Stimulated activated CD8-positive, alpha-beta memory T cell treated with anti-CD3 and anti-CD28 coated beads, Interleukin-12 subunit alpha, Interleukin-12 subunit beta, amount 100 ng/mL, for 1 hour (primary cell): ENCODE measurements around the gene ATF1.
A peak's percentile ranks its signal among the peaks of the same experiment; 100 is the strongest.
"Not testable (repeated sequence)": the region's sequence is repeated elsewhere in the genome, so short reads cannot be mapped to it uniquely, and the experiment has no call there.

Source experiments
- DNase-seq: peaks from one replicate; pipeline ENCODE4 v3.0.0-alpha.2; 2020; ENCODE audit warnings: low read depth

ATF1 gene

DNA sequence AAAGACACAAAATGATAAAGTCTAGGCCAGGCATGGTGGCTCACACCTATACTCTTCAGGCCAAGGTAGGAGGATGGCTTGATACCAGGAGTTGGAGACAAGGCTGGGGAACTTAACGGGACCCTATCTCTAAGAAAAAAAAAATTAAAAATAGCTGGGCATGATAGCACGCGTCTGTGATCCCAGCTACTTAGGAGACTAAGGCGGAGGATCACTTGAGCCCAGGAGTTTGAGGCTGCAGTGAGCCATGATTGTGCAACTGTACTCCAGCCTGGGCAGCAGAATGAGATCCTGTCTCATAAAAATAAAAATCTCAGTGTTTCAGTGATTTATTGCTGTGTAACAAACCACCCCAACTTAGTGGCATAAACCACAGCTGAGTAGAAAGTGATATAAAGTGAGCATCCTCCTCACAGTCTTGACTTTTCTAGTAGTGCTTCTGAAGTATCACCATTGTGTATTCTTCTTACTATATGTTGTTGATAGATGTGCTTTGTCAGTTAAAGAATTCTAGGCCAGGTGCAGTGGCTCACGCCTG is 10.6 kb upstream of the ATF1 start:
- no peak for DNase-seq

DNA sequence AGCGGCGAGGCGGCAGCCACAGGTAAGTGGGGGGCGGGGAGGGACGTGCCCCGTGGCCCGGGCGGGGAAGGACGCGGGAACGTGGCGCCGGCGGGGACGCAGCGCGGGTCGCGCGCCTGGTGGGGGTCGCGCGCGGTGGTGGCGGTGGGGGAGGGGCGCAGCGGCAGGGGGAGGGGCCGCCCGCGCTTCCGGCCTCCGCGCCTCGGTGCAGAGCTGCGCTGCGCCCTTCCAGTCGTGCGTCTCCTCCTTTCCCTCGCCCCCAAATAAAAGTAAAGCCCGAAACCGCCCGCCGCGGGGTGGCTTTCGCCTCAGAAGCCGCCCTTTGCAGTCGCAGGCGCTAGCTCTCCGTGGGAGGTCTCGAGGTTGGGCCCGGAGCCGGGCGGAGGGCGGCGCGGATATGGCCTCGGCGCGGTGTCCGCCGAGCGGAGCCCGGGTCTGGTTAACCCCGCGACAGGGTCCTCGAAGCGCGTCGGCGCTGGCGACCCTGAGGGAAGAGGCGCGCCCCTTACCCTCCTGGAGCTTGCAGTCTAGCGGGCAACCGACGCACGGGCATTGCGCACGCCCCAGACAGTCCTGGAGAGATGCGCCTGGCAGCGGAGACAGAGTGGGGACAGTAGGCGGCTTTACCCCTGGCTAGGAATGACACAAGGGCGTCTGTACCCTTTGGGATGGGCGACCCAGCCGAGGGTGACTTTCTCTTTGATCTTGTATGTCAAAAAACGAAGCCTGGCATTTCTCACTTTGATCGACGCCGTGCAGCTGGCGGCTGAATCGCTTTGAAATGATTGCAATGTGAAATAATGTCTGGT is 589 bp downstream of the ATF1 start:
- DNase-seq, result no peak

DNA sequence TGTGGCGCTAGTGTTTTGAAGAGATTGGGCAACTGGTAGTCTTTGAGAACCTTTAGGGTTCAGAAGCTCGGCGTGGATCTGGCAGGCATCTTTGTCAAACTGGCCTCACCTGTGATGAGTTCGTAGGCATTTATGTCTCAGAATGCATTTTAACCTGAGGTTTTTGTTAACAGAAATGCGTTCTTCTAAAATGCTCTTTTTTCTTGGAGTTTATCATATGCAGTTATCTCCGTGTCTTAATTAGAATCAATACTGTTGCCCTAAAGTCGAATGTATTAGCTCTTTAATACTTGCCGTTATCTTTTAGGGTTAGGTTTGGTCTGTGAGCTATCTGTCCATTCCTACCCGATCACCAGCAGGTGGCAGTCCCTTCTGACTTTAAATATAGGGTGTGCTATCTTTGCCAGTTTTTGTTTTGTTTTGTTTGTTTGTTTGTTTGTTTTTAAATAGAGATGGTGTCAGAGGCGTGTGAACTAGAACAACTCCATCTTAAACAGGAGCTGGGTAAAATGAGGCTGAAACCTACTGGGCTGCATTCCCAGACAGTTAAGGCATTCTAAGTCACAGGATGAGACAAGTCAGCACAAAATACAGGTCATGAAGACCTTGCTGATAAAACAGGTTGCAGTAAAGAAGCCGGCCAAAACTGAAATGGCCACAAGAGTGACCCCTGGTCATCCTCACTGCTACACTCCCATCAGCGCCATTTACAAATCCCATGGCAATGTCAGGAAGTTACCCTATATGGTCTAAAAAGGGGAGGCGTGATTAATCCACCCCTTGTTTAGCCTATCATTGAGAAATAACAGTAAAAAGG is 1.4 kb downstream of the ATF1 start:
- DNase-seq, result peak; percentile 12

DNA sequence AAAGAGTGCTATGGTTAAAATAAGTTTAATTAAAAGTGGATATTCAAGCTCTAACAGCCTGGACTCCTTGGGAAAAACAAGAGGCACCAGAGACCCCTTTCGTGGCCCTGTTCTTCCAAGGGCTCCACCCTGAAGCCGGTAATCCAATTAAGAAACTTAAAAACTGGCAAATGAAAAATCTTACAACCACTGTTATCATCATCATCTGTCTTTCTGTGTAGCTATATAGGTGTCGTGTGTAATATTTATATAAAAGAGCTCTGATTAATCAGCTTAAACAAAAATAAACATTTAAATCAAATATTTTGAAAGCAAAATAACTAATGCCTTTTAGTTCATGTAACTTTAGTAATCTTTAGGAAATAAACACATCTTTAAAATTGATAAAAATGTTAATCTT is 4.5 kb downstream of the ATF1 start:
- no peak for DNase-seq

DNA sequence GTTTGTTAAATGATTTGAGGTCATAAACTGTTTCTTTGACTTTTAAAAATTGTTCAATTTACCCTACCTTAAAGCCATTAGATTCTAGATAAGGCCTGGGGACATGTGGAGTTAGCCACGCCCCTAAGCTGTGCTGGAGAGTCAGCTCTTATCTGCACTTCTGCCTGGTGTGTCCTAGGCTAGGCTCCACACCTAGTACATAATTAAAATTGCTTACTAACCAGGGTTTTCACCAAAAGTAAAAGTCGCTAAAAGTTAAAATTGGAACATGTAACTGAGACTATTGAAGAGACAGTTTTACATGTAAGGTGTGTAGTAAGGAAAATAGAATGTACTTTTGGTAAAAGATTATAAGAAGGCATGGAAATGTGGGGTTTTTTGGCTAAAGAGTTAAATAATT is 4.9 kb downstream of the ATF1 start:
- not testable (repeated sequence) for DNase-seq

DNA sequence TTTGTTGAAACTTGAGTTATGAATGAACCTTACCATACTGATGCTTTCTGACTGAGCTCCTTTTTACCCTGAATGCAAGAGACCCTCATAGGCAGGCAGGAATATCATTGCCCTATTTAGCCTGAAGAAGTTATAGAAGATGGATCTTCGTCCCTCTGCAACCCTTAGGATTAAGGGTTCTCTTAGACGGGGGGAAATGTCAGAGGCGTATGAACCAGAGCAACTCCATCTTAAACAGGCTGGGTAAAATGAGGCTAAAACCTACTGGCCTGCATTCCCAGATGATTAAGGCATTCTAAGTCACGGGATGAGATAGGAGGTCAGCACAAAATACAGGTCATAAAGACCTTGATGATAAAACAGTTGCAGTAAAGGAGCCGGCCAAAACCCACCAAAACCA is 7.5 kb downstream of the ATF1 start:
- DNase-seq, result no peak

DNA sequence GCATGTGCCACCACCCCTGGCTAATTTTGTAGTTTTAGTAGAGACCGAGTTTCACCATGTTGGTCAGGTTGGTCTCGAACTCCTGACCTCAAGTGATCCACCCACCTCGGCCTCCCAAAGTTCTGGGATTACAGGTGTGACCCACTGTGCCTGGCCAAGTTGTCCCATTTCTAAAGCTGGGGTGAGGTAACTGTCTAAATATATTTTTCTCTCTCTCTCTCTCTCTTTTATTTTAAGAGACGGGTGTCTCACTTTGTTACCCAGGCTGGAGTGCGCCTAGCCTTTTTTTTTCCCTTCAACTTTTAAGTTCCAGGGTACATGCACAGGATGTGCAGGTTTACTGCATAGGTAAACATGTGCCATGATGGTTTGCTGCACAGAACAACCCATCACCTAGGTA is 8.6 kb downstream of the ATF1 start:
- DNase-seq, result no peak

DNA sequence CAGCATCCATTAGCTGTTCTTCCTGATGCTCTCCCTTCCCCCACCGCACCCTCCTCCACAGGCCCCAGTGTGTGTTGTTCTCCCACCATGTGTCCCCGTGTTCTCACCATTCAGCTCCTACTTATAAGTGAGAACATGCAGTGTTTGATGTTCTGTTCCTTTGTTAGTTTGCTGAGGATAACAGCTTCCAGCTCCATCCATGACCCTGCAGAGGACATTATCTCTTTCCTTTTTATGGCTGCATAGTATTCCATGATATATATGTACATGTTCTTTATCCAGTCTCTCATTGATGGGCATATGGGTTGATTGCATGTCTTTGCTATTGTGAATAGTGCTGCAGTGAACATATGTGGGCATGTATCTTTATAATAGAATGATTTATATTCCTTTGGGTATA is 9.0 kb downstream of the ATF1 start:
- no peak for DNase-seq

DNA sequence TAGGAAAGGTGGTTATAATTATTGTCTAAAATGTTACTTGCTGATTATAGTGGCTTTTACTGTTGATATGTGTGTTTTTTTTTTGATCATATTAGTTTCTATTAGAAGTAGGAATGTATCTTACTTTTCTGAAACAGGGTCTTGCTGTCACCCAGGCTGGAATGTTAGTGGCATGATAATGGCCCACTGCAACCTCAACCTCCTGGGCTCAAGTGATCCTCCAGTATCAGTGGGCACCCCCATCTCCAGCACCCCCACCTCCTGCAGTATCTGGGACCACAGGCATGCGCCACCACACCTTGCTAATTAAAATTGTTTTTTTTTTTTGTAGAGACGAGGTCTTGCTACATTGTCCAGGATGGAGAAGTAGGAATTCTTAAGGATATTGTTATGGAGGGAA is 11.3 kb downstream of the ATF1 start:
- DNase-seq, result no peak

DNA sequence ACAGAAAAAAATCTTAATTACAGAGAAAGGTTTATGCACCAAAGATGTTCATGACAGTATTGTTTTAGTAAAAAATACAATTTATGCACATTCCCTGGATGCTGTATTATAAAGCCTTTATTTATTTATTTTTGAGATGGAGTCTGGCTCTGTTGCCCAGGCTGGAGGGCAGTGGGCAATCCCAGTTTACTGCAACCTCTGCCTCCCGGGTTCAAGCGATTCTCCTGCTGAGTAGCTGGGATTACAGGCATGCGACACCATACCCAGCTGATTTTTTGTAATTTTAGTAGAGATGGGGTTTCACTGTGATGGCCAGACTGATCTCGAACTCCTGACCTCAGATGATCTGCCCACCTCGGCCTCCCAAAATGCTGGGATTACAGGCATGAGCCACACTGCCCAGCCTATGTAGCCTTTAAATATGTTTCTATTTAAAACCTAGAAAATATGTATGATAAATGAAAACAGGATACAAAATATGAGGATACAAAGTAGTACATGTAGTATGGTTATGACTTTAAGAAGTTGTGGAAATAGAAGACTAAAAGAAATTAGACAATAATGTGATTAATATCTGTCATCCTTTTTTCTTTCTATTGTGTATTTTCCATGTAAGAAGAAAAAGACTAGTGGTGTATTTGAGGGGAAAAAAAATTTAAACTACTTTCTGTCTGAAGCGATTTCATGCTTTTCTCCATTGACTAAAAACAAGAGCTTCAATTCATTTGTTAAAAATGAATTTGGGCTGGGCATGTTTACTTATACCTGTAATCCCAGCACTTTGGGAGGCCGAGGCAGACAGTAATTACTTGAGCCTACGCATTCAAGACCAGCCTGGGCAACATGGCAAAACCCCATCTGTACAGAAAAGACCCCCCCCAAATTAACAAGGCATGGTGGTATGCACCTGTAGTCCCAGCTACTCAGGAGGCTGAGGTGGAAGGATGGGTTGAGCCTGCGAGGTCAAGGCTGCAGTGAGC is 13.1 kb downstream of the ATF1 start:
- no peak for DNase-seq

DNA sequence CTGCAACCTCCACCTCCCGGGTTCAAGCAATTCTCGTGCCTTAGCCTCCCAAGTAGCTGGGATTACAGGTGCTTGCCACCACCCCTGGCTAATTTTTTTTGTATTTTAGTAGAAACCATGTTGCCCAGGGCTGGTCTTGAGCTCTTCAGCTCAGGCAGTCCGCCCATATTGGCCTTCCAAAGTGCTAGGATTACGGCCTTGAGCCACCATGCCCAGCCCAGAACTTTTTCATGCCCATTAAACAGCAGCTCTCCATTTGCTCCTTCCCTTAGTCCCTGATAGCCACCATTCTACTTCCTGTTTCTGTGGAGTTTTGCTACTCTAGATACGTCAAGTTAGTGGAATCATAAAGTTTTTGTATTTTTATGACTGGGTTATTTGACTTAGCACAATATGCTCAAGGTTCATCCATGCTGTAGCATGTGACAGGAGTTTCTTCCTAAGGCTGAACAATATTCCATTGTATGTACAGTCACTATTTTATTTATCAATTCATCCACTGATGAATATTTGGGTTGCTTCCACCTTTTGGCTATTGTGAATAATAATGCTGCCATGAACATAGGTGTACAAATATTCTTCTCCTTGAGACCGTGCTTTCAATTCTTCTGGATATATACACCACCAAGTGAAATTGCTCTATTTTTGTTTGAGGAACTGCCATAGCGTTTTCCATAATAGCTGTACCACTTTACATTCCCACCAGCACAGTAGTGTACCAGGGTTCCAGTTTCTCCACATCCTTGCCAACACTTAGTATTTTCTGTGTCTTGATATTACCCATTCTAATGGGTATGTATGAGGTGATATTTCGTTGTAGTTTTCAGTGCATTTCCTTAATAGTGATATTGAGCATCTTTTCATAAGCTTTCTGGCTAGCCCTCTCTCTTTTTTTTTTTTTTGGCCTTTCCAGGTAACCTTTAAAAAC is 15.0 kb downstream of the ATF1 start:
- DNase-seq, result no peak

DNA sequence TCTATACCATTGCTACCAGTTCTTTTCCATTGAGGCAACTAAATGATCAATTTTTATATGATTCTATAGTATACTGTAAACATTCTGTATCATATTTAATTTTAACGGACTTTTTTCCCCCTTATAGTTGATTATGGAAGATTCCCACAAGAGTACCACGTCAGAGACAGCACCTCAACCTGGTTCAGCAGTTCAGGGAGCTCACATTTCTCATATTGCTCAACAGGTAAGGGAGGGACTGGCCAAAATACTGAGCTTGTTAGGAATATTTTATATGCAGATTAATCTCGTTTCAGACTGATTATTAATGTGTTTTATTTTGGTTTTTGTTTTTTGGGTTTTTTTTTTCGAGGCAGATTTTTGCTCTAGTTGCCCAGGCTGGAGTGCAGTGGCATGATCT is 16.1 kb downstream of the ATF1 start:
- no peak for DNase-seq

DNA sequence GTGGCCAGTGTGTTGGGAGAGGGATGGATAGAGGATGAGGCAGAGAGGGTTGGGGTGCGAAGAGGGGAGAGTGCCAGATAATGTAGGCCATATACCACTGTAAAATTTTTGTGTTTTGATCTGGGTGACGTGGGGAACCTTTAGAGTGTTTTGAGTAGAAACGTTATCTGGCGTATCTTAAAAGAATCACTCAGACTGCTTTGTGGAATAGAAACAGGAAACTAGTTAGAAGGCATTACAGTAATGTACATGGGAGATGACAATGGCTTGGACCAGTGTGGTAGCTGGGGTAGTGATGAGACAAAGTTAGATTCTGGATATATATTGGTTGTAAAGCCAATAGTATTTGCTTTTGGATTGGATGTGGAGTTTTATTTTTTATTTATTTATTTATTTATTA is 20.6 kb downstream of the ATF1 start:
- DNase-seq, result no peak

DNA sequence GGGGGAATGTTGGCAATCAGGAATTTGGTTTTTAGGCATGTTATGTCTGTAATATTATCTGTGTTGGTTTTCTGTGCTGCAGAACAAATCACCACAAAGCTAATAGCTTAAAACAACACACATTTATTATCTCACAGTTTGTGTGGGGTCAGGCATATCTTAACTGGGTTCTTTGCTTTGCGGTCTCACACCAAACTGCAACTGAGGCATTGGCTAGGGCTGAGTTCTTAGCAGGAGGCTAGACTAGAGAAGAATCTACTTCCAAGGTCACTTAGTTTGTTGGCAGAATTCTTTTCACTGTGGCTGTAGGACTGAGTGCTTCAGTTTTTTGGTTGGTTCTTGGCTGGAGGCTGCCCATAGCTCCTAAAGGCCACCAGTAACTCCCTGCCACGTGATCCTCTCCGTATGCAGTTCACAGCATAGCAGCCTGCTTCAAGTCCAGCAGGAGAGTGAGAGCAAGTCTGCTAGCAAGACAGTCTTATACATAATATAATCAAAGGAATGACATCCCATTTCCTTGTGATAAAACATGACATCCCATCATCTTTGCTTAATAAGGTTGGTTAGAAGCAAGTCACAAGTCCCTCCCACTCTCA is 21.6 kb downstream of the ATF1 start:
- DNase-seq, result no peak

DNA sequence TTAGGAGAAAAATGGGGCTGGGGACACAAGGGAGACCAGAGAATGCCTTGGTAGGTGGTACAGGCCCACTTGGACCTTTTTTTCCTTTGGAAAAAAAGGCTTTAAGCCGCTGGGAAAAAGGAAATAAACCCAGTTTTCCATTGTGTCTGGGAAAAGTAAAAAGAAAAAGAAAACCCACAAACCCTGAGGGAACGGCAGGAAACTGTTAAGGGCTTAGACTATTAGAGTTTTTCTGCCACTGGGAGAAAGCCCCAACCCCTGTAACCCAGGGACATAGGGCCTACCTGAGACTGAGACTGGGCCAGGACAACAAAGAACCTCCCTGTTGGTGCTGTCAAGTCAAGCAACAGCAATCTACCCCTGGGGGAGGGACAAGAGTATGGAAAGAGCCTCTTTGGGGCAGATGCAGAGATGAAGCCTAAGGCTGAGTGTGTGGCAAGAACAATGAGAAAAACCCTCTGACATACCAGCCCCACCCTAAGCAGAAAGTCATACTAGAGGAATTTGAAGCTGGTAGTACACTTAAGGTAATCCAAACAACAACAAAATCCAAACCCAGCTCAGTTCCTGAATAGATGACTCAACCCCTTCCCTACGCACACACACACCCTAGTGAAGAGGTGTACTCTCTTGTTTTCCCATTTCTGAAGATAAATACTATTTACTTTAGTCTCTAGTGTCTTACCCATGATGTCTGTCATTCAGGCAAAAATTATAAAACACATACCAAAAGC is 22.8 kb downstream of the ATF1 start:
- no peak for DNase-seq

DNA sequence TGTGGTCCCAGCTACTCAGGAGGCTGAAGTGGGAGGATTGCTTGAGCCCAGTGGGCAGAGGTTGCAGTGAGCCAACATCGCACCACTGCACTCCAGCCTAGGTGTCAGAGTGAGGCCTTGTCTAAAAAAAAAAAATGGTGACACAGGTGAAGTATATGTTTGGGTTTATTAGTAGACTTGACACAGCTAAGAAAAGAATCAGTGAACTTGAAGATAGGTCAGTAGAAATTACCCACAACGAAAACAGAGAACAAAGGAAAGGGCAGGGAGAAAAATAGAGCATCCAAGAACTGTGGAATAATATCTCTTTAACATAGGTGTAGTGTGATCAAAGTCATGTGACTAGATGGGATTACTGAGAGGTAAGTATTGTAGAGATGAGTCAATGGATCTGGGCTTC is 23.7 kb downstream of the ATF1 start:
- DNase-seq, result no peak

DNA sequence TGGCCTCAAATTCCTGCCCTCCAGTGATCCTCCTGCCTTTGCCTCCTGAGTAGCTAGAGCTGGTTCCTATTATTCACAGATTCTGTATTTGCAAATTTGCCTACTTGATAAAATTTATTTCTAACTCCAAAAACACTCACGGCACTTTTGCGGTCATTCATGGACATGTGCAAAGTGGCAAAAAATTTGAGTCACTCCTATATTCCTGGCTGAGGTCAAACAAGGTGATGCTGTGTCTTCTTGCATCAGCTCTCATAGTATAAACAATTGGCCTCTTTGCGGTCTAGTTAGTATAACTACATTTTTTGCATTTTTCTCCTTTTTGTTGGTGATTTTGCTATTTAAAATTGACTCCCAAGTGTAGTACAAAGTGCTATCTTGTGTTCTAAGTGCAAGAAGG is 24.7 kb downstream of the ATF1 start:
- no peak for DNase-seq

DNA sequence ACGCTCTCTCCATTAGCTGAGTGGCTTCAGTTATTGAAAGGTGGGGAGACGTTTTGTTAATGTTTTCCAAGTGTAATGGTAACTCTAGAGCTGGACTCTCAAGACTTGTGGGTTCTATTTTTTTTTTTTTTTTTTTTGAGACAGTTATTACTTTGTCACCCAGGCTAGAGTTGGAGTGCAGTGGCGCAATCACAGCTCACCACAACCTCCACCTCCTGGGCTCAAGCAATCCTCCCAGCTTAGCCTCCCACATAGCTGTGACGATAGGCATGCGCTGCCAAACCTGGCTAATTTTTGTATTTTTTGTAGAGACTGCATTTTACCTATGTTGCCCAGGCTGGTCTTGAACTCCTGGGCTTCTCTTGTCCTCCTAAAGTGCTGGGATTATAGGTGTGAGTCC is 26.2 kb downstream of the ATF1 start:
- DNase-seq, result no peak

DNA sequence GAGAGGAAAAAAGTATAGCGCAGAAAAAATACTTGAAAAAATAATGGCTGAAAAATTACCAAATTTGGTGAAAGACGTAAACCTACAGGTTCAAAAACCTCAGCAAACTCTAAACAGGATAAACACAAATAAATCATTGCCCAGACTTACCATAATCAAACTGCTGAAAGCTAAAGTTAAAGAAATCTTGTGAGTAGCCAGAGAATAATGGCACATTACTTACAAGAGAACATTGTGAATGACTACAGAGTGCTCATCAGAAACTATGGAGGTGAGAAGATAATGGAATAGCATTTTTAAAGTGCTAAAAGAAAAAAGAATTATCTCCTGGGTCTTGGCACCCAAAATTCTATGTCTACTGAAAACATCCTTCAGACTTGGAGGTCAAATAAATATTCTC is 36.0 kb downstream of the ATF1 start:
- no peak for DNase-seq
